Measurements from ENCODE around the gene TCFL5. TPM values are rescaled to one million over a fixed set of nuclear protein-coding genes. Genes with fewer than 3 reads are reported as not detected.

TCFL5 gene
- total RNA-seq, 1 experiment from 2014 or later, result 10.8 TPM

DNA sequence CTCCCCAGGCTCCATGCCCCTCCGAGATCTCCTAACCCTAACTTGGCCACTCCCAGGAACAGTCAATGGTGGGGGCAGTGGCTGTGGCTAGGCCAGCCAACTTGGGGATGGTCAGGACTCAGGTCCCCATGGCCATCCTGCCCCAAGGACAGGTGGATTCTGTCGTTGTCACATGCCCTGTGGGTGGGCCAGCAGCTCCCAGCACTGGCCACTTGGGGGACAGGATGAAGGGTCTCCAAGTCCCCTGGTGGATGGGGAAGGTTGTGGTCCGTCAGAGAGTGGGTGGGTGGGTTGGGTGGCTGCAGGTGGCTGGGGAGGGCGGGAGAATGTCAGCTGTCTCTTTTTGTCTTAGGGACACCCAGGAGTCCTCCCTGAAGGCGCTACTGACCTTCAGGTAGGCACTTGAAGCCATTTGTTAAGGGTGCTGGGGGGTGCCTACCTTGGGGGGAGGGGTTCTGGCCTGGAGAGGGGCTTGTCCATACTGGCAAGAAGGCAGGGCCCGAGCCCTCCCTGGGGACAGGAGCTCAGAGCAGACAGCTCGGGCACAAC, 39.3 kb downstream of the TCFL5 start:
- TF ChIP-seq, protein P1, sequence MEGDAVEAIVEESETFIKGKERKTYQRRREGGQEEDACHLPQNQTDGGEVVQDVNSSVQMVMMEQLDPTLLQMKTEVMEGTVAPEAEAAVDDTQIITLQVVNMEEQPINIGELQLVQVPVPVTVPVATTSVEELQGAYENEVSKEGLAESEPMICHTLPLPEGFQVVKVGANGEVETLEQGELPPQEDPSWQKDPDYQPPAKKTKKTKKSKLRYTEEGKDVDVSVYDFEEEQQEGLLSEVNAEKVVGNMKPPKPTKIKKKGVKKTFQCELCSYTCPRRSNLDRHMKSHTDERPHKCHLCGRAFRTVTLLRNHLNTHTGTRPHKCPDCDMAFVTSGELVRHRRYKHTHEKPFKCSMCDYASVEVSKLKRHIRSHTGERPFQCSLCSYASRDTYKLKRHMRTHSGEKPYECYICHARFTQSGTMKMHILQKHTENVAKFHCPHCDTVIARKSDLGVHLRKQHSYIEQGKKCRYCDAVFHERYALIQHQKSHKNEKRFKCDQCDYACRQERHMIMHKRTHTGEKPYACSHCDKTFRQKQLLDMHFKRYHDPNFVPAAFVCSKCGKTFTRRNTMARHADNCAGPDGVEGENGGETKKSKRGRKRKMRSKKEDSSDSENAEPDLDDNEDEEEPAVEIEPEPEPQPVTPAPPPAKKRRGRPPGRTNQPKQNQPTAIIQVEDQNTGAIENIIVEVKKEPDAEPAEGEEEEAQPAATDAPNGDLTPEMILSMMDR (IDR thresholded peaks at IDR 0.05; ENCODE audit: unreplicated experiment), result no peak
- H3K4me3 Mint-ChIP-seq (ENCODE audit: unreplicated experiment), result no peak overlapping the region
- H3K9me3 Mint-ChIP-seq (ENCODE audit: unreplicated experiment), result no peaks in the 10 kb centered on the region
- H3K36me3 Mint-ChIP-seq (ENCODE audit: insufficient read depth, unreplicated experiment), result no peaks in the 10 kb centered on the region
- no peaks in the 10 kb centered on the region for H3K27me3 Mint-ChIP-seq (ENCODE audit: insufficient read depth, unreplicated experiment)
- POLR2A ChIA-PET, result interaction anchor here (0.9 to 1.0 kb wide), 2 partner anchors 37 to 71 kb away, joined by 3 to 4 read pairs; no protein-coding TSS in a partner anchor
- CTCF ChIA-PET, result interaction anchor here (0.7 to 2.3 kb wide), 10 partner anchors 11 to 97 kb away, joined by 3 to 14 read pairs (median 4); no protein-coding TSS in a partner anchor
- H3K4me1 Mint-ChIP-seq (ENCODE audit: insufficient read depth, unreplicated experiment), result peaks cover 7% of the 10 kb centered on the region
- H3K27ac Mint-ChIP-seq (ENCODE audit: low read depth, unreplicated experiment), result no peak overlapping the region
- DNase-seq (ENCODE audit: unreplicated experiment), result no peak
- intact Hi-C loops (cut with micrococcal nuclease), result loop anchor here (1.0 to 5.0 kb wide), 2 partner anchors 40 to 187 kb away; partner anchors contain the start of gene TCFL5
- no TSS peak for BruUV-seq (replicated peaks)

DNA sequence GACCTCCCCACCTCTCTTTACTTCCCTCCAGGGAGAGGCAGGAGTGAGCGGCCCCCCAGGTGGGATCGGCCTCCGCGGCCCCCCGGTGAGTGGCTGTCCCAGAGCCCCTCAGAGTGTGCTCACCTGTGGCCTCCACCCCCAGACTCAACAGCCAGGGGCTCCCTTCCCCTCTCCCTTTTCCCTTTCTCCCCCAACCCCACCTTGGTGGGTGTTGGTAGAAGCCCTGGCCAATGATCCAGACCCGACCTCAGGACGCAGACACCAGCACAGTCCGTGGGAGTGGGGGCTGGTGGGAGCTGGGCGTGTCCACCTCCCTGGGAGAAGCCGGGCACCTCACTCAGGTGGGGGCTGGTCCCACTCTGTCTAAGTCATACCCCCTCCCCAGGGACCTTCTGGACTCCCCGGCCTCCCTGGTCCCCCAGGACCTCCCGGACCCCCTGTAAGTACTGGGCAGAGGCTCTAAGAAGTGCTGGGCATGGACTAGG, 39.9 kb downstream of the TCFL5 start:
- intact Hi-C loops (cut with micrococcal nuclease), result loop anchor here (1.0 to 5.0 kb wide), 2 partner anchors 41 to 188 kb away; partner anchors contain the start of gene TCFL5
- ChIA-PET CTCF (interaction anchor here (1.2 to 2.3 kb wide), 4 partner anchors 11 to 98 kb away, joined by 3 to 14 read pairs (median 4); no protein-coding TSS in a partner anchor), POLR2A (no interaction called here)
- Mint-ChIP-seq H3K27ac (ENCODE audit: low read depth, unreplicated experiment) (no peak overlapping the region), H3K36me3 (ENCODE audit: insufficient read depth, unreplicated experiment) (no peaks in the 10 kb centered on the region), H3K4me1 (ENCODE audit: insufficient read depth, unreplicated experiment) (peaks cover 7% of the 10 kb centered on the region), H3K4me3 (ENCODE audit: unreplicated experiment) (no peak overlapping the region), H3K27me3 (ENCODE audit: insufficient read depth, unreplicated experiment) (no peaks in the 10 kb centered on the region), H3K9me3 (ENCODE audit: unreplicated experiment) (no peaks in the 10 kb centered on the region)
- TF ChIP-seq, protein P1 (IDR thresholded peaks at IDR 0.05; ENCODE audit: unreplicated experiment), result no peak
- no TSS peak for BruUV-seq (replicated peaks)
- no peak for DNase-seq (ENCODE audit: unreplicated experiment)

DNA sequence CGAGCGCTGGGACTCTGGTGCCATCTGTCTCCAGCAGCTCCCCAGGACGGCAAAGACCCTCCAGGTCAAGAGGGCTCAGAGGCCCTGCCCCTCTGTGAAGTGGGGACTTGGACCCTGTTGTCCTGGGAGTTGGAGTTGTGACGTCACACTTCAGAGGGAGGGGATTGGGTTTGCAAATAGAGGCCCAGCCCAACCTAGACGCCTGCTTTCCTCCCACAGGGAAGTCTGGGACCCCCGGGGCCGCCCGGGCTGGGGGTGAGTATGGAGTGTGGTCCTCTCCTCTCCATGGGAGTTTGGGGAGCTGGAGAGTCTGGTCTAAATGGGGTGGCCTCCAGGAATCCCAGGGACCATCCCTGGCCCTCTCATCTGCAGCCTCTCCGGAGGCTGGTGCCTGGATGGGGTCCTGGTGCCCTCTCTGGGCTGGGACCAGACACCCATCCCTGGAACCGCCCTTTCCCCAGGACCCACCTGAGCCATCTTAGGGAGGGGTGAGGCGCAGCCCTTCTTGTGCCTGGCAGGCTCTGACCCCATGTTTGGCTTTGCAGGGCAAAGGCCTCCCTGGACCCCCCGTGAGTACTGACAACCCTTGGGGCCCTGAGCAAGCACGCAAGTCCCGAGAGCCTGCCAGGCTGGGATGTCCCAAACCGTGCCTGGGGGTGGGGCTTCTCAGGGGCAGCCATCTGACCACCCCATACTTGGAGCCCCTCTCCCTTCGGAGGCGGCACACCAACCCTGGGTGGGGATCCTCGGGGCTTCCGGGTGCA, 40.5 kb downstream of the TCFL5 start:
- ChIA-PET POLR2A (interaction anchor here (0.6 kb wide), 1 partner anchor 867 kb away, joined by 3 read pairs; no protein-coding TSS in a partner anchor), CTCF (interaction anchor here (2.3 to 4.8 kb wide), 2 partner anchors 12 to 13 kb away, joined by 14 to 25 read pairs; no protein-coding TSS in a partner anchor)
- TF ChIP-seq, protein P1 (IDR thresholded peaks at IDR 0.05; ENCODE audit: unreplicated experiment), result no peak
- BruUV-seq (replicated peaks), result no TSS peak
- no peaks in the 10 kb centered on the region for H3K9me3 Mint-ChIP-seq (ENCODE audit: unreplicated experiment)
- H3K4me3 Mint-ChIP-seq (ENCODE audit: unreplicated experiment), result no peak overlapping the region
- no peak for DNase-seq (ENCODE audit: unreplicated experiment)
- H3K27ac Mint-ChIP-seq (ENCODE audit: low read depth, unreplicated experiment), result no peak overlapping the region
- H3K4me1 Mint-ChIP-seq (ENCODE audit: insufficient read depth, unreplicated experiment), result peaks cover 7% of the 10 kb centered on the region
- no peaks in the 10 kb centered on the region for H3K27me3 Mint-ChIP-seq (ENCODE audit: insufficient read depth, unreplicated experiment)
- intact Hi-C loops (cut with micrococcal nuclease), result loop anchor here (5.0 kb wide), 1 partner anchor 41 kb away; the partner anchor contains the start of gene TCFL5
- no peaks in the 10 kb centered on the region for H3K36me3 Mint-ChIP-seq (ENCODE audit: insufficient read depth, unreplicated experiment)

Data from MCF 10A (cell line).